Lower lobe of right lung (tissue), 2 donors: ENCODE data around the gene TTC7B. TPM values are rescaled to one million over a fixed set of nuclear protein-coding genes. Genes with fewer than 3 reads are reported as not detected.
"Not testable (repeated sequence)": the region's sequence is repeated elsewhere in the genome, so short reads cannot be mapped to it uniquely, and the experiment has no call there.

ENCODE experiments used
- ATAC-seq, 2 donors: fragments of 200-7000 bp; cut with Tn5 transposase; one replicate each; pipeline ENCODE4 v1.9.1; 2020 to 2022; ENCODE audit warnings: mild to moderate bottlenecking in 2 of 2, moderate library complexity in 2 of 2
- DNase-seq: peaks from one replicate; pipeline ENCODE4 v3.0.0-alpha.2; 2020
- H3K27ac ChIP-seq: fragments of 200-600 bp; one replicate; pipeline ENCODE4 v1.8.0; 2022
- H3K27me3 ChIP-seq: fragments of 200-600 bp; one replicate; pipeline ENCODE4 v1.8.0; 2022; ENCODE audit warnings: low read depth
- H3K36me3 ChIP-seq: fragments of 200-600 bp; one replicate; pipeline ENCODE4 v1.8.0; 2022; ENCODE audit warnings: mild to moderate bottlenecking
- H3K4me1 ChIP-seq: fragments of 200-600 bp; one replicate; pipeline ENCODE4 v1.8.0; 2022
- H3K4me3 ChIP-seq: fragments of 200-600 bp; one replicate; pipeline ENCODE4 v1.8.0; 2022; ENCODE audit warnings: mild to moderate bottlenecking
- H3K9me3 ChIP-seq: fragments of 200-600 bp; one replicate; pipeline ENCODE4 v1.8.0; 2022
- CTCF ChIP-seq: fragments of 200-600 bp; IDR thresholded peaks from one replicate; pipeline ENCODE4 v1.8.0; 2022; ENCODE audit warnings: antibody characterized with exemption, mild to moderate bottlenecking
- intact Hi-C: fragments of 100-400 bp; cut with DNase I; formaldehyde crosslinking; loops from one replicate; pipeline ENCODE4 v1.11.0; 2022
- long read RNA-seq: library from polyadenylated mRNA; unstranded; transcript quantifications from one replicate; pipeline ENCODE4 v2.0.0, GENCODE V29; 2021
- total RNA-seq: library from RNA; stranded (reverse); fragmentation: NEBNext Ultra II Directional; extraction: Animal tissue kit (Norgen Biotek cat#: 25700); gene quantifications from one replicate; pipeline ENCODE4 v1.2.1, GENCODE V29; 2021
- donor health status: DM: no; HTN: yes; CAD: no; lungs with severe emphysema.

Gene TTC7B
- 54.1 TPM for total RNA-seq
- long read RNA-seq, full-length matches to known transcripts: 4 of 29 reads
- long read RNA-seq, partial matches to known transcripts: 10 of 29 reads
- long read RNA-seq, other reads (novel, unspliced or antisense): 15 of 29 reads

- H3K4me1 ChIP-seq: peaks cover 14% of the 10 kb centered on the region
- no peak within 1 kb of the TSS for H3K27ac ChIP-seq
- H3K4me3 ChIP-seq: peak within 1 kb of the TSS; percentile 60
- DNase-seq (peak; percentile 65), ATAC-seq (peak; percentile 86 to 88)
- H3K9me3 ChIP-seq: no peaks in the 10 kb centered on the region
- H3K36me3 ChIP-seq: no peaks in the 10 kb centered on the region
- no peaks in the 10 kb centered on the region for H3K27me3 ChIP-seq
- intact Hi-C loops: no loop called here
- no peak for TF ChIP-seq CTCF
Measured at GRCh38 chr14:90815822-90816662, at the start of gene TTC7B. Gene TTC7B, minus strand, starts transcription at chr14:90816430. Its CDS starts 135 bp downstream, at chr14:90816295.

- Histone ChIP-seq H3K4me3 (no peak overlapping the region), H3K27ac (no peak overlapping the region), H3K36me3 (no peaks in the 10 kb centered on the region), H3K4me1 (no peaks in the 10 kb centered on the region), H3K27me3 (no peaks in the 10 kb centered on the region), H3K9me3 (no peaks in the 10 kb centered on the region)
- ATAC-seq (no peak), DNase-seq (no peak)
- intact Hi-C loops: no loop called here
- no peak for TF ChIP-seq CTCF
Measured at GRCh38 chr14:90864741-90865140, 48.5 kb upstream of the TTC7B start.

- Histone ChIP-seq H3K4me1 (peaks cover 10% of the 10 kb centered on the region), H3K27ac (no peak overlapping the region), H3K9me3 (no peaks in the 10 kb centered on the region), H3K27me3 (no peaks in the 10 kb centered on the region), H3K36me3 (no peaks in the 10 kb centered on the region), H3K4me3 (peak overlapping the region; percentile 22)
- TF ChIP-seq CTCF: no peak
- intact Hi-C loops: no loop called here
- no peak for ATAC-seq
- DNase-seq: no peak
Measured at GRCh38 chr14:90858511-90858910, 42.3 kb upstream of the TTC7B start.

- intact Hi-C loops: no loop called here
- H3K9me3 ChIP-seq: no peaks in the 10 kb centered on the region
- no peak for DNase-seq
- no peaks in the 10 kb centered on the region for H3K36me3 ChIP-seq
- H3K27me3 ChIP-seq: no peaks in the 10 kb centered on the region
- ATAC-seq: no peak
- no peak overlapping the region for H3K27ac ChIP-seq
- peaks cover 10% of the 10 kb centered on the region for H3K4me1 ChIP-seq
- H3K4me3 ChIP-seq: peak overlapping the region; percentile 22
- TF ChIP-seq CTCF: no peak
Measured at GRCh38 chr14:90857866-90858265, 41.6 kb upstream of the TTC7B start.

GRCh38 chr14:90856115-90856514 is 39.9 kb upstream of the TTC7B start:
- H3K27ac ChIP-seq, H3K4me3 ChIP-seq, H3K27me3 ChIP-seq, intact Hi-C loops, H3K9me3 ChIP-seq, H3K36me3 ChIP-seq, DNase-seq, ATAC-seq: not testable (repeated sequence)
- H3K4me1 ChIP-seq: peaks cover 10% of the 10 kb centered on the region

- DNase-seq (no peak), ATAC-seq (no peak)
- Histone ChIP-seq H3K4me3 (no peak overlapping the region), H3K9me3 (no peaks in the 10 kb centered on the region), H3K36me3 (no peaks in the 10 kb centered on the region), H3K27ac (no peak overlapping the region), H3K27me3 (no peaks in the 10 kb centered on the region), H3K4me1 (peaks cover 10% of the 10 kb centered on the region)
- intact Hi-C loops: no loop called here
- TF ChIP-seq CTCF: no peak
Measured at GRCh38 chr14:90853116-90853515, 36.9 kb upstream of the TTC7B start.
